NT2/D1 (cell line): ENCODE results near the gene MYL9.

ENCODE experiments used
- DNase-seq: peaks from one replicate; pipeline ENCODE4 v3.0.0-alpha.2; 2011; ENCODE audit warnings: low read depth, low spot score
- H3K27me3 ChIP-seq: 2 replicates; pipeline ENCODE4 v1.6.0; 2011; ENCODE audit warnings: mild to moderate bottlenecking; ENCODE audit not compliant: insufficient read length, insufficient read depth
- H3K36me3 ChIP-seq: 2 replicates; pipeline ENCODE4 v1.6.1; 2011; ENCODE audit warnings: mild to moderate bottlenecking, low read length, mixed read lengths; ENCODE audit not compliant: insufficient read depth, insufficient read length
- H3K4me1 ChIP-seq: 2 replicates; pipeline ENCODE4 v1.5.1; 2011; ENCODE audit not compliant: insufficient read depth, insufficient read length
- H3K4me3 ChIP-seq: 2 replicates; pipeline ENCODE4 v1.5.1; 2011; ENCODE audit warnings: low read depth; ENCODE audit not compliant: insufficient read length
- H3K9ac ChIP-seq: 2 replicates; pipeline ENCODE4 v1.6.0; 2011; ENCODE audit warnings: low read depth; ENCODE audit not compliant: insufficient read length
- H3K9me3 ChIP-seq: 2 replicates; pipeline ENCODE4 v1.5.1; 2011; ENCODE audit warnings: mild to moderate bottlenecking, low read length; ENCODE audit not compliant: insufficient read depth
- SUZ12 ChIP-seq: IDR thresholded peaks from 2 replicates; pipeline ENCODE4 v1.6.1; 2011; ENCODE audit not compliant: insufficient read length, insufficient read depth; ENCODE audit errors: extremely low read depth
- YY1 ChIP-seq: IDR thresholded peaks from 2 replicates; pipeline ENCODE4 v1.6.1; 2011; ENCODE audit not compliant: insufficient read length, insufficient read depth
- ZNF274 ChIP-seq: IDR thresholded peaks from 2 replicates; pipeline ENCODE4 v1.6.1; 2011; ENCODE audit warnings: mild to moderate bottlenecking, low read depth, low read length

Gene MYL9

GRCh38 chr20:36527331-36528125, 13.8 kb upstream of the MYL9 start:
- no peaks in the 10 kb centered on the region for H3K27me3 ChIP-seq
- peaks cover 8% of the 10 kb centered on the region for H3K4me1 ChIP-seq
- no peak overlapping the region for H3K4me3 ChIP-seq
- DNase-seq: no peak
- H3K36me3 ChIP-seq: peaks cover 57% of the 10 kb centered on the region
- TF ChIP-seq YY1: no peak
- no peak overlapping the region for H3K9ac ChIP-seq
- H3K9me3 ChIP-seq: no peaks in the 10 kb centered on the region

GRCh38 chr20:36528176-36528874, 13.0 kb upstream of the MYL9 start:
- Histone ChIP-seq H3K4me1 (peaks cover 6% of the 10 kb centered on the region), H3K36me3 (peaks cover 51% of the 10 kb centered on the region), H3K9me3 (no peaks in the 10 kb centered on the region), H3K27me3 (no peaks in the 10 kb centered on the region), H3K4me3 (no peak overlapping the region), H3K9ac (no peak overlapping the region)
- TF ChIP-seq YY1: no peak
- DNase-seq: no peak

- H3K4me3 ChIP-seq: no peak overlapping the region
- H3K27me3 ChIP-seq: no peaks in the 10 kb centered on the region
- peaks cover 6% of the 10 kb centered on the region for H3K4me1 ChIP-seq
- H3K9me3 ChIP-seq: no peaks in the 10 kb centered on the region
- no peak for DNase-seq
- H3K36me3 ChIP-seq: peaks cover 45% of the 10 kb centered on the region
- no peak for TF ChIP-seq SUZ12
- no peak for TF ChIP-seq YY1
- no peak for TF ChIP-seq ZNF274
- H3K9ac ChIP-seq: no peak overlapping the region
Observed at GRCh38 chr20:36528875-36529417, 12.4 kb upstream of the MYL9 start.

GRCh38 chr20:36532388-36532787, 8.9 kb upstream of the MYL9 start:
- TF ChIP-seq YY1 (no peak), ZNF274 (no peak), SUZ12 (no peak)
- H3K9ac ChIP-seq: no peak overlapping the region
- DNase-seq: no peak

GRCh38 chr20:36532822-36533221, 8.5 kb upstream of the MYL9 start:
- TF ChIP-seq SUZ12: no peak
- Histone ChIP-seq H3K36me3 (peaks cover 12% of the 10 kb centered on the region), H3K27me3 (no peaks in the 10 kb centered on the region), H3K9ac (no peak overlapping the region), H3K9me3 (no peaks in the 10 kb centered on the region), H3K4me3 (no peak overlapping the region), H3K4me1 (peaks cover 2% of the 10 kb centered on the region)
- no peak for DNase-seq

More at GRCh38 chr20:36532388-36532787, 8.9 kb upstream of the MYL9 start:
- H3K27me3 ChIP-seq: no peaks in the 10 kb centered on the region
- H3K4me1 ChIP-seq: peaks cover 2% of the 10 kb centered on the region
- H3K36me3 ChIP-seq: peaks cover 17% of the 10 kb centered on the region
- no peaks in the 10 kb centered on the region for H3K9me3 ChIP-seq
- no peak overlapping the region for H3K4me3 ChIP-seq

- Histone ChIP-seq H3K36me3 (peaks cover 11% of the 10 kb centered on the region), H3K4me3 (no peak overlapping the region), H3K4me1 (peaks cover 15% of the 10 kb centered on the region), H3K9me3 (no peaks in the 10 kb centered on the region), H3K9ac (no peak overlapping the region), H3K27me3 (peaks cover 5% of the 10 kb centered on the region)
- no peak for DNase-seq
- TF ChIP-seq SUZ12: no peak
- TF ChIP-seq YY1: no peak
- no peak for TF ChIP-seq ZNF274
Observed at GRCh38 chr20:36538026-36538722, 3.1 kb upstream of the MYL9 start.

- Histone ChIP-seq H3K9ac (peak overlapping the region; percentile 85), H3K4me3 (peak overlapping the region; percentile 47), H3K4me1 (peaks cover 28% of the 10 kb centered on the region), H3K27me3 (peaks cover 5% of the 10 kb centered on the region), H3K9me3 (no peaks in the 10 kb centered on the region), H3K36me3 (peaks cover 34% of the 10 kb centered on the region)
- TF ChIP-seq SUZ12 (no peak), YY1 (no peak), ZNF274 (no peak)
- DNase-seq: no peak
Observed at GRCh38 chr20:36540551-36541211, 638 bp upstream of the MYL9 start.
